Uterus (tissue), 4 donors: ENCODE measurements around the gene FEZF2. TPM values are rescaled to one million over a fixed set of nuclear protein-coding genes. Genes with fewer than 3 reads are reported as not detected.

Experiments
- DNase-seq, 2 donors: peaks; one replicate each; pipeline ENCODE4 v3.0.0-alpha.2; 2019 to 2020
- H3K27ac ChIP-seq, 2 donors: fragments of 200-600 bp; sonication (generic); 1 replicate in 1 of 2; 2 replicates in 1 of 2; pipeline ENCODE4 v1.5.1; 2016 to 2018
- H3K27me3 ChIP-seq, 2 donors: fragments of 200-600 bp; sonication (generic); one replicate each; pipeline ENCODE4 v1.5.1; 2018 to 2019; ENCODE audit warnings: control low read depth in 1 of 2
- H3K36me3 ChIP-seq, 2 donors: fragments of 200-600 bp; sonication (generic); one replicate each; pipeline ENCODE4 v1.5.1; 2019; ENCODE audit warnings: control low read depth in 1 of 2
- H3K4me1 ChIP-seq, 2 donors: fragments of 200-600 bp; sonication (generic); one replicate each; pipeline ENCODE4 v1.5.1; 2018 to 2019; ENCODE audit warnings: control low read depth in 1 of 2
- H3K4me3 ChIP-seq, 2 donors: fragments of 200-600 bp; sonication (generic); 1 replicate in 1 of 2; 2 replicates in 1 of 2; pipeline ENCODE4 v1.5.1; 2018 to 2019; ENCODE audit warnings: mild to moderate bottlenecking in 1 of 2
- H3K9me3 ChIP-seq, 2 donors: fragments of 200-600 bp; sonication (generic); one replicate each; pipeline ENCODE4 v1.5.1; 2019; ENCODE audit warnings: control low read depth in 1 of 2
- CTCF ChIP-seq, 4 experiments: fragments of 200-600 bp in 2 of 4; fragments of 450-650 bp in 2 of 4; sonication (generic) in 2 of 4; IDR thresholded peaks; one replicate each; pipeline ENCODE4 v1.5.1; 2016 to 2019; ENCODE audit warnings: antibody characterized with exemption in 4 of 4, mild to moderate bottlenecking in 2 of 4, moderate library complexity in 1 of 4
- POLR2A ChIP-seq, 2 donors: fragments of 450-650 bp; IDR thresholded peaks; one replicate each; pipeline ENCODE4 v1.6.1; 2016; ENCODE audit warnings: antibody characterized with exemption in 2 of 2, mild to moderate bottlenecking in 1 of 2, moderate library complexity in 1 of 2
- intact Hi-C: fragments of 100-400 bp; cut with DNase I; formaldehyde crosslinking; loops from one replicate; pipeline ENCODE4 v1.15.1; 2023; ENCODE audit warnings: low total_unique reads
- total RNA-seq, 4 donors: library from RNA; depleted of rRNA in 3 of 4; stranded (reverse); fragments of >200 nt in 3 of 4; gene quantifications; one replicate each; pipeline versions ENCODE4 v1.1.0 to v1.2.4, GENCODE V29; 2014 to 2023
- donor health status: DM: yes; HTN: yes; CAD: no.

FEZF2 gene
- total RNA-seq, 4 donors from 2014 or later: not detected

- Histone ChIP-seq H3K27ac (no peak overlapping the region), H3K4me3 (no peak overlapping the region), H3K9me3 (no peaks in the 10 kb centered on the region), H3K27me3 (peaks cover 4 to 83% of the 10 kb centered on the region in 2 donors), H3K4me1 (peaks cover 0 to 21% of the 10 kb centered on the region in 2 donors), H3K36me3 (no peaks in the 10 kb centered on the region)
- intact Hi-C loops: no loop called here
- DNase-seq: no peak
- TF ChIP-seq POLR2A (IDR thresholded peaks at IDR 0.05) (no peak), CTCF (IDR thresholded peaks at IDR 0.05) (no peak)
Observed at GRCh38 chr3:62373714-62374333, 474 bp upstream of the FEZF2 start.

GRCh38 chr3:62372621-62373041 lies 719 bp downstream of the FEZF2 start:
- Histone ChIP-seq H3K27ac (no peak overlapping the region), H3K36me3 (no peaks in the 10 kb centered on the region), H3K4me1 (peaks cover 0 to 27% of the 10 kb centered on the region in 2 donors), H3K4me3 (no peak overlapping the region), H3K27me3 (peaks cover 4 to 86% of the 10 kb centered on the region in 2 donors), H3K9me3 (no peaks in the 10 kb centered on the region)
- intact Hi-C loops: no loop called here
- no peak for DNase-seq
- TF ChIP-seq CTCF (IDR thresholded peaks at IDR 0.05) (no peak), POLR2A (IDR thresholded peaks at IDR 0.05) (no peak)

GRCh38 chr3:62371720-62372591 lies 1.4 kb downstream of the FEZF2 start:
- TF ChIP-seq CTCF (IDR thresholded peaks at IDR 0.05) (no peak), POLR2A (IDR thresholded peaks at IDR 0.05) (no peak)
- Histone ChIP-seq H3K9me3 (no peaks in the 10 kb centered on the region), H3K27me3 (peaks cover 4 to 88% of the 10 kb centered on the region in 2 donors), H3K27ac (no peak overlapping the region), H3K36me3 (no peaks in the 10 kb centered on the region), H3K4me1 (peaks cover 0 to 27% of the 10 kb centered on the region in 2 donors), H3K4me3 (no peak overlapping the region)
- no peak for DNase-seq
- intact Hi-C loops: no loop called here

GRCh38 chr3:62370858-62371719 lies 2.3 kb downstream of the FEZF2 start:
- intact Hi-C loops: no loop called here
- no peaks in the 10 kb centered on the region for H3K36me3 ChIP-seq
- no peak overlapping the region for H3K27ac ChIP-seq
- no peak for DNase-seq
- H3K4me3 ChIP-seq: no peak overlapping the region
- TF ChIP-seq CTCF (IDR thresholded peaks at IDR 0.05) (no peak), POLR2A (IDR thresholded peaks at IDR 0.05) (no peak)
- H3K4me1 ChIP-seq: peaks cover 0 to 27% of the 10 kb centered on the region in 2 donors
- H3K9me3 ChIP-seq: no peaks in the 10 kb centered on the region
- H3K27me3 ChIP-seq: peaks cover 4 to 82% of the 10 kb centered on the region in 2 donors
